Parathyroid adenoma (tissue), 2 donors: ENCODE results near the gene ARHGAP12.

ENCODE experiments used
- H2AFZ ChIP-seq: fragments of 300-600 bp; sonication (generic); one replicate; pipeline ENCODE4 v1.7.0; 2017; ENCODE audit warnings: antibody characterized with exemption, mild to moderate bottlenecking
- H3K27ac ChIP-seq: fragments of 300-600 bp; sonication (generic); one replicate; pipeline ENCODE4 v1.7.0; 2017
- H3K27me3 ChIP-seq: fragments of 300-600 bp; sonication (generic); one replicate; pipeline ENCODE4 v1.7.0; 2017; ENCODE audit warnings: low read length; ENCODE audit not compliant: control insufficient read depth, insufficient read depth
- H3K36me3 ChIP-seq: fragments of 300-600 bp; sonication (generic); one replicate; pipeline ENCODE4 v1.7.0; 2017; ENCODE audit warnings: low read length; ENCODE audit not compliant: control insufficient read depth, insufficient read depth
- H3K4me1 ChIP-seq: fragments of 300-600 bp; sonication (generic); one replicate; pipeline ENCODE4 v1.7.0; 2017; ENCODE audit warnings: control low read depth
- H3K4me2 ChIP-seq: fragments of 300-600 bp; sonication (generic); one replicate; pipeline ENCODE4 v1.7.0; 2017; ENCODE audit warnings: low read length
- H3K4me3 ChIP-seq: fragments of 300-600 bp; sonication (generic); one replicate; pipeline ENCODE4 v1.7.0; 2017; ENCODE audit warnings: low read depth, low read length
- H3K79me2 ChIP-seq: fragments of 300-600 bp; sonication (generic); one replicate; pipeline ENCODE4 v1.7.0; 2017; ENCODE audit warnings: control low read depth
- H3K9ac ChIP-seq: fragments of 300-600 bp; sonication (generic); one replicate; pipeline ENCODE4 v1.7.0; 2017; ENCODE audit warnings: mild to moderate bottlenecking
- H3K9me3 ChIP-seq: fragments of 300-600 bp; sonication (generic); one replicate; pipeline ENCODE4 v1.7.0; 2017; ENCODE audit warnings: low read length; ENCODE audit not compliant: control insufficient read depth
- CTCF ChIP-seq: fragments of 300-600 bp; sonication (generic); IDR thresholded peaks from one replicate; pipeline ENCODE4 v1.7.0; 2017; ENCODE audit warnings: antibody characterized with exemption, mild to moderate bottlenecking
- donor health status: primary hyperparathyroidism.

Gene ARHGAP12

GRCh38 chr10:31936933-31937332 lies 8.3 kb upstream of the ARHGAP12 start:
- Histone ChIP-seq H3K4me1 (no peaks in the 10 kb centered on the region), H3K4me2 (no peak overlapping the region), H3K36me3 (no peaks in the 10 kb centered on the region), H3K27me3 (no peaks in the 10 kb centered on the region), H3K9ac (no peak overlapping the region), H3K4me3 (no peak overlapping the region), H3K27ac (no peak overlapping the region), H3K79me2 (no peaks in the 10 kb centered on the region), H3K9me3 (no peaks in the 10 kb centered on the region), H2AFZ (no peak overlapping the region)
- no peak for TF ChIP-seq CTCF

- Histone ChIP-seq H3K79me2 (no peaks in the 10 kb centered on the region), H2AFZ (no peak overlapping the region), H3K9me3 (no peaks in the 10 kb centered on the region), H3K27me3 (no peaks in the 10 kb centered on the region), H3K36me3 (no peaks in the 10 kb centered on the region), H3K9ac (no peak overlapping the region), H3K27ac (no peak overlapping the region), H3K4me2 (no peak overlapping the region), H3K4me3 (no peak overlapping the region), H3K4me1 (no peaks in the 10 kb centered on the region)
- TF ChIP-seq CTCF: no peak
These were observed 7.5 kb upstream of the ARHGAP12 start for GRCh38 chr10:31936086-31936485.

GRCh38 chr10:31935678-31936077 lies 7.0 kb upstream of the ARHGAP12 start:
- Histone ChIP-seq H3K27ac (no peak overlapping the region), H3K27me3 (no peaks in the 10 kb centered on the region), H2AFZ (no peak overlapping the region), H3K4me2 (no peak overlapping the region), H3K9ac (no peak overlapping the region), H3K4me1 (no peaks in the 10 kb centered on the region), H3K36me3 (no peaks in the 10 kb centered on the region), H3K4me3 (no peak overlapping the region), H3K79me2 (no peaks in the 10 kb centered on the region), H3K9me3 (no peaks in the 10 kb centered on the region)
- TF ChIP-seq CTCF: no peak

GRCh38 chr10:31932838-31933237 lies 4.2 kb upstream of the ARHGAP12 start:
- Histone ChIP-seq H3K36me3 (no peaks in the 10 kb centered on the region), H2AFZ (no peak overlapping the region), H3K79me2 (no peaks in the 10 kb centered on the region), H3K27ac (no peak overlapping the region), H3K27me3 (no peaks in the 10 kb centered on the region), H3K4me1 (peaks cover 8% of the 10 kb centered on the region), H3K9ac (no peak overlapping the region), H3K4me3 (no peak overlapping the region), H3K9me3 (no peaks in the 10 kb centered on the region), H3K4me2 (no peak overlapping the region)
- no peak for TF ChIP-seq CTCF

- no peaks in the 10 kb centered on the region for H3K36me3 ChIP-seq
- no peak overlapping the region for H3K27ac ChIP-seq
- H3K4me1 ChIP-seq: peaks cover 8% of the 10 kb centered on the region
- H3K27me3 ChIP-seq: no peaks in the 10 kb centered on the region
- H3K4me2 ChIP-seq: no peak overlapping the region
- TF ChIP-seq CTCF: no peak
- H3K4me3 ChIP-seq: no peak overlapping the region
- H3K79me2 ChIP-seq: no peaks in the 10 kb centered on the region
- H3K9ac ChIP-seq: no peak overlapping the region
- no peaks in the 10 kb centered on the region for H3K9me3 ChIP-seq
- no peak overlapping the region for H2AFZ ChIP-seq
These were observed 2.2 kb upstream of the ARHGAP12 start for GRCh38 chr10:31930856-31931255.
